Measurements from ENCODE around the gene FAM131B.

The FAM131B gene

DNA sequence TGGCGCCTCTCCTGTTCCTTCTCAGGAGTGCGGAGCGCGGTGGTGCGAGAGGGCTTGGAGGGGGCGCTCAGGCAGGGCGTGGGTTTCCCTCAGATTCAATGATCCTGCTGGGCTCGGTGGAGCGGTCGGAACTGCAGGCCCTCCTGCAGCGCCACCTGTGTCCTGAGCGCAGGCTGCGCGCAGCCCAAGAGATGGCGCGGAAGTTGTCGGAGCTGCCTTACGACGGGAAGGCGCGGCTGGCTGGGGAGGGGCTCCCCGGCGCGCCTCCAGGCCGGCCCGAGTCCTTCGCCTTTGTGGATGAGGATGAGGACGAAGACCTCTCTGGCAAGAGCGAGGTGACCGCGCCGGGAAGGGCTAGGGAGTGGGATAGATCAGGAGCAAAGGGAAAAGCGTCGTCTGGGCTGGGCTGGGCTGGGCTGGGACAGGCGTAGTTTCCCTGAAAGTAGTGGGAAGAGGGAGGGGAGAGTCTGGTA, 17.0 kb downstream of the FAM131B start:
- no peak for DNase-seq (ENCODE audit: low spot score)
- H3K4me3 ChIP-seq: peak overlapping the region; percentile 54
- TF ChIP-seq CTCF (IDR thresholded peaks at IDR 0.05): no peak
- H3K27ac ChIP-seq: no peak overlapping the region

- Histone ChIP-seq H3K4me3 (no peak overlapping the region), H3K27ac (no peak overlapping the region)
- TF ChIP-seq CTCF (IDR thresholded peaks at IDR 0.05): no peak
- no peak for DNase-seq (ENCODE audit: low spot score)
Measured at GRCh38 chr7:143343596-143343995, 18.9 kb downstream of the FAM131B start.

DNA sequence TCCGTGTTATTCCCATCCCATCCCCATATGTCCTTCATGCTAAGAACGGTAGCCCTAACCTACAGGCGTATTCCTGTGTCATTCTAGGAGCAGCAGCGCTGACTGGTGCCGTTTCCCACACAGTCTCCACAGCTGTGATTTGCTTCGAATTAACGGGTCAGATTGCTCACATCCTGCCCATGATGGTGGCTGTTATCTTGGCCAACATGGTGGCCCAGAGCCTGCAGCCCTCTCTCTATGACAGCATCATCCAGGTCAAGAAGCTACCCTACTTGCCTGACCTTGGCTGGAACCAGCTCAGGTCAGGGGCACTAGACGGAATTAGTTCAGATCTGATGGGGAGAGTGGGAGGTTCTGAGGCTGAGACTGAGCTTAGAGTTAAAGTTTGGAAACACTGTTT, 20.7 kb downstream of the FAM131B start:
- no peak for DNase-seq (ENCODE audit: low spot score)
- Histone ChIP-seq H3K4me3 (no peak overlapping the region), H3K27ac (no peak overlapping the region)
- TF ChIP-seq CTCF (IDR thresholded peaks at IDR 0.05): no peak

DNA sequence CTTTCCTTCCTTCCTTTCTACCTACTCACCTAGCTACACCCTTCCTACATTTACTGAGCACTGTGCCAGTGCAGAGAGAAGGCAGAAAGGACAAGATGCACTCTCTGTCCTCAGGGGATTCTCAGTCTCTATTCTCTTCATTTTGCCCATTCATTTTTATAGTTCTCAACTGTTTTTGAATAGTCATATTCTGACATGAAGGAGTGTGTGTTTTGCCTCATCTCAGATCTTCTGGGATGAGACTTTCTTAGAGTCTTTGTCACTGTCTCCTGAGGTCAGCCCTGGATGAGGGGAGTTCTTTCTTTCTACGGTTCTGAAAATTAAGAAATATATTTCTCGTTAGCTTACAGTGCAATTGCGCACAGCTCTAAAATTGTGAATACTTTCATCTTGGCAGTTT, 25.3 kb downstream of the FAM131B start:
- Histone ChIP-seq H3K4me3 (no peak overlapping the region), H3K27ac (no peak overlapping the region)
- DNase-seq (ENCODE audit: low spot score): no peak
- TF ChIP-seq CTCF (IDR thresholded peaks at IDR 0.05): no peak

DNA sequence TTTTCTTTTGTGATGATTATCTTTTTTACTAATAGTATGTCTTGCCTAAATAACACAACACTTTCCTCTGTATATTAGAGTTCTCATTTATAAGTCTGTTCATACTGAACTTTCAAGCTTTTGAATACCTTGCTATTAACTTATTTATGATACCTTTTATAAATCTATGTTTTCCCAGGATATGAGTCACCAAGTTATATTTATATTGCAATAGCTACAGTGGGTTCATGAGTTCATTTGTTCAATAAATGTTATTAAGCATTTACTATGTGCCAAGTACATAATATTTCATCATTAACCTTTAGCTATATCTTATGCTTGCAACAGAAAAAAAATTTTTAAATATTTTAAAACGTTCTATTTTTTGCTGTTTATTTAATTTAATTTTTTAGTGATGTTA, 28.3 kb downstream of the FAM131B start:
- no peak overlapping the region for H3K4me3 ChIP-seq
- DNase-seq (ENCODE audit: low spot score): no peak
- no peak for TF ChIP-seq CTCF (IDR thresholded peaks at IDR 0.05)
- no peak overlapping the region for H3K27ac ChIP-seq

- H3K27ac ChIP-seq: no peak overlapping the region
- no peak for DNase-seq (ENCODE audit: low spot score)
- no peak overlapping the region for H3K4me3 ChIP-seq
- no peak for TF ChIP-seq CTCF (IDR thresholded peaks at IDR 0.05)
Measured at GRCh38 chr7:143331179-143331801, 31.2 kb downstream of the FAM131B start.

DNA sequence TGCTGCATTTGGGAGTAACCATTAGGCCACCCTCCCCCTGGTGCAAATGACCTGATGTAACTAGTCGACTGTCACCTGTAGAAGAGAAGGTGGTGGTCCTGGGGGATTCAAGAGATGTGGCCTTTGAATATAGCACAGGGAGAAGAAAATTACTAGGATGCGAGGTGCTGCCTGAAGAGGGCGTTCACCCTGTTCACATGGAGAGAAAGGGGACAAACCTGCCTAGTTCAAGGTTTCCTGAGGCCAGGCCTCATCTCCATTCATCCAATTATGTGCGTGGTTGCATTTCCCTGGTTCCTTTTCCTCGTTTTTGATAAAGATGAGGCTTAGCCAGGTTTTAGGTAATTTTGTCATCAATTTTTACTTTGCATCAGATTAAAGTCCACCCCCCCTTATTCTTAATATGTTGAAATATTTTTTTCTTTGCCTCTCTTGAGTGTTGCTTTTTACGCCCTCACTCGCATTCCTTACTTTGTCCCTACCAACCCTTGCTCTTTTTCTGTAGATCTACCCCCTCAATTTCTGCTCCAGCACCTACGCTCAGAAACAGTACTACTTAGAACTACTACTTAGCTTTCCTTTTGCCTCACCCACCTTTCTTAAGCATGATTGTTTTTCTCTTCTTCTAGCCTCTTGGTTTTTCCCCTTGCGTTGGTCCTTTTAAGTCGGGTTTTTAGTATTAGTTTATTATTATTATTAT, 32.9 kb downstream of the FAM131B start:
- H3K27ac ChIP-seq: no peak overlapping the region
- H3K4me3 ChIP-seq: no peak overlapping the region
- no peak for TF ChIP-seq CTCF (IDR thresholded peaks at IDR 0.05)
- DNase-seq (ENCODE audit: low spot score): no peak

Measured in coronary artery (tissue), 2 donors.